GM12878 (cell line): ENCODE data around the gene CTNS. TPM values are rescaled to one million over a fixed set of nuclear protein-coding genes. Genes with fewer than 3 reads are reported as not detected.

Experiments used
- BACH1 ChIP-seq: fragments of 450-650 bp; IDR thresholded peaks from 2 replicates; pipeline ENCODE4 v1.6.1; 2017; ENCODE audit warnings: mild to moderate bottlenecking, borderline replicate concordance
- BHLHE40 ChIP-seq, 2 experiments: fragments of 450-650 bp in 1 of 2; IDR thresholded peaks; 2 replicates each; pipeline ENCODE4 v1.6.1; 2011 to 2017; ENCODE audit warnings: low read depth in 2 of 2, borderline replicate concordance in 1 of 2, improper control_type of control experiment in 1 of 2, low read length in 1 of 2, mild to moderate bottlenecking in 1 of 2
- CBX3 ChIP-seq: fragments of 200-600 bp; sonication (generic); IDR thresholded peaks from 2 replicates; pipeline ENCODE4 v1.6.1; 2016; ENCODE audit warnings: low read depth, borderline replicate concordance
- ETV6 ChIP-seq, 2 experiments: fragments of 450-650 bp in 1 of 2; IDR thresholded peaks in 1 of 2; conservative IDR thresholded peaks in 1 of 2; 2 replicates each; pipeline ENCODE4 v1.6.1; 2014; ENCODE audit warnings: antibody characterized with exemption in 1 of 2, borderline replicate concordance in 1 of 2, low read depth in 1 of 2, mild to moderate bottlenecking in 1 of 2, moderate library complexity in 1 of 2
- FOXK2 ChIP-seq: fragments of 450-650 bp; IDR thresholded peaks from 2 replicates; pipeline ENCODE4 v1.6.1; 2017; ENCODE audit warnings: mild to moderate bottlenecking, moderate library complexity
- FOXM1 ChIP-seq: IDR thresholded peaks from 2 replicates; pipeline ENCODE4 v1.6.1; 2012; ENCODE audit warnings: low read depth, mild to moderate bottlenecking, inconsistent platforms, low read length, moderate library complexity
- IKZF1 ChIP-seq: fragments of 450-650 bp; conservative IDR thresholded peaks from 2 replicates; pipeline ENCODE4 v1.6.1; 2017; ENCODE audit warnings: antibody characterized with exemption, mild to moderate bottlenecking
- JUND ChIP-seq: IDR thresholded peaks from 2 replicates; pipeline ENCODE4 v1.6.1; 2012; ENCODE audit warnings: low read depth, mild to moderate bottlenecking, low read length, improper control_type of control experiment, moderate library complexity
- MEF2B ChIP-seq: fragments of 450-650 bp; IDR thresholded peaks from 2 replicates; pipeline ENCODE4 v1.6.1; 2018; ENCODE audit warnings: mild to moderate bottlenecking, moderate library complexity; ENCODE audit not compliant: partially characterized antibody, poor library complexity, severe bottlenecking
- MYC ChIP-seq: IDR thresholded peaks from 2 replicates; pipeline ENCODE4 v1.6.1; 2011; ENCODE audit warnings: mild to moderate bottlenecking, low read length, moderate library complexity, inconsistent platforms; ENCODE audit not compliant: insufficient read depth, insufficient replicate concordance, insufficient read length, severe bottlenecking
- RAD51 ChIP-seq: fragments of 450-650 bp; IDR thresholded peaks from 2 replicates; pipeline ENCODE4 v1.6.1; 2016; ENCODE audit warnings: moderate library complexity, mild to moderate bottlenecking, inconsistent platforms
- SMAD5 ChIP-seq: IDR thresholded peaks from 2 replicates; pipeline ENCODE4 v1.6.1; 2016; ENCODE audit warnings: antibody characterized with exemption, low read depth
- TAF1 ChIP-seq: IDR thresholded peaks from 2 replicates; pipeline ENCODE4 v1.6.1; 2011; ENCODE audit warnings: mild to moderate bottlenecking, low read depth, low read length, borderline replicate concordance
- WRNIP1 ChIP-seq: IDR thresholded peaks from 2 replicates; pipeline ENCODE4 v1.6.1; 2011; ENCODE audit warnings: low read depth, low read length, improper control_type of control experiment, borderline replicate concordance
- YBX1 ChIP-seq: fragments of 450-650 bp; IDR thresholded peaks from 2 replicates; pipeline ENCODE4 v1.6.1; 2016; ENCODE audit warnings: antibody characterized with exemption
- ZNF207 ChIP-seq: fragments of 450-650 bp; IDR thresholded peaks from 2 replicates; pipeline ENCODE4 v1.6.1; 2014; ENCODE audit warnings: antibody characterized with exemption, mild to moderate bottlenecking, borderline replicate concordance
- polyA plus RNA-seq, 11 experiments: library from polyadenylated mRNA; depleted of rRNA in 4 of 11; unstranded in 6 of 11; stranded (reverse) in 5 of 11; fragments of >200 nt; fragmentation: Nextera tagmentation in 4 of 11; fragmentation: Illumina TruSeq in 1 of 11; extraction: Ambion mirVana in 4 of 11; extraction: Trizol in 1 of 11; gene quantifications; 1 replicate in 1 of 11; 2 replicates in 10 of 11; pipeline versions ENCODE4 v1.2.1 to v1.2.3, GENCODE V29; 2011 to 2016; ENCODE audit warnings: inconsistent platforms in 2 of 11, missing spikeins in 2 of 11, low read depth in 1 of 11
- total RNA-seq, 4 experiments: library from RNA; depleted of rRNA in 3 of 4; stranded (reverse); fragments of >200 nt in 3 of 4; fragmentation: Illumina TruSeq in 1 of 4; extraction: Trizol in 1 of 4; gene quantifications; 2 replicates each; pipeline versions ENCODE4 v1.2.1 to v1.2.3, GENCODE V29; 2013 to 2021
- TF ChIP-seq, protein P1 (sequence below): fragments of 450-650 bp; IDR thresholded peaks from 2 replicates; pipeline ENCODE4 v1.6.1; 2017; ENCODE audit warnings: low read depth, mild to moderate bottlenecking, moderate library complexity
- TF ChIP-seq, protein P2 (sequence below): IDR thresholded peaks from 2 replicates; pipeline ENCODE4 v1.6.1; 2011; ENCODE audit warnings: borderline replicate concordance, low read depth, mild to moderate bottlenecking, moderate library complexity, low read length; ENCODE audit not compliant: insufficient read depth, poor library complexity, severe bottlenecking
- TF ChIP-seq, protein P3 (sequence below): IDR thresholded peaks from 2 replicates; pipeline ENCODE4 v1.6.1; 2012; ENCODE audit warnings: improper control_type of control experiment, low read depth, low read length; ENCODE audit not compliant: insufficient replicate concordance

The CTNS gene
- total and polyA plus RNA-seq, 10 of the 15 experiments (the other 5 are each of a cell fraction or from before 2014, with no cell fraction given) = 0.92 to 10.7 (median 6.4) TPM

DNA sequence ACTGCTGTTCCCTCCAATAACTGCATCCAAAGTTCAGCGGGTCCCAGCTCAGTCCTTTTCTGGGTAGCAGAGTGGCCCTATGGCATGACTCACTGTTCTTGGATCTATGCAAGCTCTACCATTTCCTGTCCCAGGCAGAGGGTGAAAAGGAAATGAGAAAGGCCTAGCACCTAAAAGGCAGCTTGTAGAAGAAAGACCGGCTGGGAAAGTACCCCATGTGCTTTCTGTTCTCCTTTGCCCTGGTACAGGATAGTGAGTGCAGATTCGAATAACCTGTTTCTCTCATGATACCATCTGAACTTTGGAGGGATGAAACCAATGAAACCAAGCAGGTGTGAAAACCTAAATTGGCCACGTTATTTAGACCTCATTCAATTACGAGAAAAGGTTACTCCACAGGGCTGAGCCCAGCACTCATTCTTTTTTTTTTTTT, 74.4 kb downstream of the CTNS start (continued):
- TF ChIP-seq ETV6 (conservative IDR thresholded peaks at IDR 0.05 in 1 of 2, IDR thresholded peaks at IDR 0.05 in 1 of 2; ENCODE audit: borderline replicate concordance in 1 of 2, low read depth in 1 of 2) = peak in 1 of 2 experiments; percentile 95; a peak in 2 of 4 replicates
- peak; percentile 97 for TF ChIP-seq IKZF1
- no peak for TF ChIP-seq CBX3
- no peak for TF ChIP-seq ZNF207
- TF ChIP-seq TAF1 = no peak
- TF ChIP-seq BACH1 = peak; percentile 93; the same call in 1 of the 2 replicates
- TF ChIP-seq, protein P1, sequence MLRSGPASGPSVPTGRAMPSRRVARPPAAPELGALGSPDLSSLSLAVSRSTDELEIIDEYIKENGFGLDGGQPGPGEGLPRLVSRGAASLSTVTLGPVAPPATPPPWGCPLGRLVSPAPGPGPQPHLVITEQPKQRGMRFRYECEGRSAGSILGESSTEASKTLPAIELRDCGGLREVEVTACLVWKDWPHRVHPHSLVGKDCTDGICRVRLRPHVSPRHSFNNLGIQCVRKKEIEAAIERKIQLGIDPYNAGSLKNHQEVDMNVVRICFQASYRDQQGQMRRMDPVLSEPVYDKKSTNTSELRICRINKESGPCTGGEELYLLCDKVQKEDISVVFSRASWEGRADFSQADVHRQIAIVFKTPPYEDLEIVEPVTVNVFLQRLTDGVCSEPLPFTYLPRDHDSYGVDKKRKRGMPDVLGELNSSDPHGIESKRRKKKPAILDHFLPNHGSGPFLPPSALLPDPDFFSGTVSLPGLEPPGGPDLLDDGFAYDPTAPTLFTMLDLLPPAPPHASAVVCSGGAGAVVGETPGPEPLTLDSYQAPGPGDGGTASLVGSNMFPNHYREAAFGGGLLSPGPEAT = peak; percentile 98
- no peak for TF ChIP-seq SMAD5
- TF ChIP-seq WRNIP1 = no peak
- TF ChIP-seq MYC = no peak
- TF ChIP-seq FOXM1 = peak; percentile 77
- peak; percentile 66 to 88 for TF ChIP-seq BHLHE40 (IDR thresholded peaks at IDR 0.05; ENCODE audit: borderline replicate concordance in 1 of 2, low read depth in 2 of 2, low read length in 1 of 2)
- TF ChIP-seq RAD51 = peak; percentile 78
- TF ChIP-seq MEF2B = peak; percentile 90
- TF ChIP-seq YBX1 = no peak
- TF ChIP-seq, protein P2, sequence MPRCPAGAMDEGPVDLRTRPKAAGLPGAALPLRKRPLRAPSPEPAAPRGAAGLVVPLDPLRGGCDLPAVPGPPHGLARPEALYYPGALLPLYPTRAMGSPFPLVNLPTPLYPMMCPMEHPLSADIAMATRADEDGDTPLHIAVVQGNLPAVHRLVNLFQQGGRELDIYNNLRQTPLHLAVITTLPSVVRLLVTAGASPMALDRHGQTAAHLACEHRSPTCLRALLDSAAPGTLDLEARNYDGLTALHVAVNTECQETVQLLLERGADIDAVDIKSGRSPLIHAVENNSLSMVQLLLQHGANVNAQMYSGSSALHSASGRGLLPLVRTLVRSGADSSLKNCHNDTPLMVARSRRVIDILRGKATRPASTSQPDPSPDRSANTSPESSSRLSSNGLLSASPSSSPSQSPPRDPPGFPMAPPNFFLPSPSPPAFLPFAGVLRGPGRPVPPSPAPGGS = peak; percentile 86
- no peak; the same call in 1 of the 2 replicates for TF ChIP-seq FOXK2
- no peak for TF ChIP-seq JUND
- TF ChIP-seq, protein P3, sequence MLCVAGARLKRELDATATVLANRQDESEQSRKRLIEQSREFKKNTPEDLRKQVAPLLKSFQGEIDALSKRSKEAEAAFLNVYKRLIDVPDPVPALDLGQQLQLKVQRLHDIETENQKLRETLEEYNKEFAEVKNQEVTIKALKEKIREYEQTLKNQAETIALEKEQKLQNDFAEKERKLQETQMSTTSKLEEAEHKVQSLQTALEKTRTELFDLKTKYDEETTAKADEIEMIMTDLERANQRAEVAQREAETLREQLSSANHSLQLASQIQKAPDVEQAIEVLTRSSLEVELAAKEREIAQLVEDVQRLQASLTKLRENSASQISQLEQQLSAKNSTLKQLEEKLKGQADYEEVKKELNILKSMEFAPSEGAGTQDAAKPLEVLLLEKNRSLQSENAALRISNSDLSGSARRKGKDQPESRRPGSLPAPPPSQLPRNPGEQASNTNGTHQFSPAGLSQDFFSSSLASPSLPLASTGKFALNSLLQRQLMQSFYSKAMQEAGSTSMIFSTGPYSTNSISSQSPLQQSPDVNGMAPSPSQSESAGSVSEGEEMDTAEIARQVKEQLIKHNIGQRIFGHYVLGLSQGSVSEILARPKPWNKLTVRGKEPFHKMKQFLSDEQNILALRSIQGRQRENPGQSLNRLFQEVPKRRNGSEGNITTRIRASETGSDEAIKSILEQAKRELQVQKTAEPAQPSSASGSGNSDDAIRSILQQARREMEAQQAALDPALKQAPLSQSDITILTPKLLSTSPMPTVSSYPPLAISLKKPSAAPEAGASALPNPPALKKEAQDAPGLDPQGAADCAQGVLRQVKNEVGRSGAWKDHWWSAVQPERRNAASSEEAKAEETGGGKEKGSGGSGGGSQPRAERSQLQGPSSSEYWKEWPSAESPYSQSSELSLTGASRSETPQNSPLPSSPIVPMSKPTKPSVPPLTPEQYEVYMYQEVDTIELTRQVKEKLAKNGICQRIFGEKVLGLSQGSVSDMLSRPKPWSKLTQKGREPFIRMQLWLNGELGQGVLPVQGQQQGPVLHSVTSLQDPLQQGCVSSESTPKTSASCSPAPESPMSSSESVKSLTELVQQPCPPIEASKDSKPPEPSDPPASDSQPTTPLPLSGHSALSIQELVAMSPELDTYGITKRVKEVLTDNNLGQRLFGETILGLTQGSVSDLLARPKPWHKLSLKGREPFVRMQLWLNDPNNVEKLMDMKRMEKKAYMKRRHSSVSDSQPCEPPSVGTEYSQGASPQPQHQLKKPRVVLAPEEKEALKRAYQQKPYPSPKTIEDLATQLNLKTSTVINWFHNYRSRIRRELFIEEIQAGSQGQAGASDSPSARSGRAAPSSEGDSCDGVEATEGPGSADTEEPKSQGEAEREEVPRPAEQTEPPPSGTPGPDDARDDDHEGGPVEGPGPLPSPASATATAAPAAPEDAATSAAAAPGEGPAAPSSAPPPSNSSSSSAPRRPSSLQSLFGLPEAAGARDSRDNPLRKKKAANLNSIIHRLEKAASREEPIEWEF = peak; percentile 73
